Measurements from ENCODE around the gene PSMG3.

PSMG3 gene

GRCh38 chr7:1558181-1558811 is 11.5 kb downstream of the PSMG3 start:
- DNase-seq (ENCODE audit: low read depth), result no peak

- DNase-seq (ENCODE audit: low read depth), result no peak
Observed at GRCh38 chr7:1557771-1558170, 12.1 kb downstream of the PSMG3 start.

- no peak for DNase-seq (ENCODE audit: low read depth)
Observed at GRCh38 chr7:1557006-1557405, 12.8 kb downstream of the PSMG3 start.

GRCh38 chr7:1555813-1556543 is 13.9 kb downstream of the PSMG3 start, which contains the start of gene TMEM184A:
TSS of gene TMEM184A (minus strand) at chr7:1556205. CDS start at chr7:1555484, 721 bp downstream.
- peak; percentile 28 for DNase-seq (ENCODE audit: low read depth)

- no peak for DNase-seq (ENCODE audit: low read depth)
Observed at GRCh38 chr7:1555046-1555812, 14.6 kb downstream of the PSMG3 start.

GRCh38 chr7:1554333-1555045 is 15.3 kb downstream of the PSMG3 start:
- DNase-seq (ENCODE audit: low read depth), result no peak

- no peak for DNase-seq (ENCODE audit: low read depth)
Observed at GRCh38 chr7:1553512-1554210, 16.2 kb downstream of the PSMG3 start.

- no peak for DNase-seq (ENCODE audit: low read depth)
Observed at GRCh38 chr7:1552200-1552599, 17.6 kb downstream of the PSMG3 start.

- DNase-seq (ENCODE audit: low read depth), result no peak
Observed at GRCh38 chr7:1550846-1551155, 19.0 kb downstream of the PSMG3 start.

GRCh38 chr7:1550005-1550845 is 19.6 kb downstream of the PSMG3 start:
- no peak for DNase-seq (ENCODE audit: low read depth)

GRCh38 chr7:1549357-1550004 is 20.4 kb downstream of the PSMG3 start:
- no peak for DNase-seq (ENCODE audit: low read depth)

GRCh38 chr7:1548944-1549343 is 20.9 kb downstream of the PSMG3 start:
- DNase-seq (ENCODE audit: low read depth), result no peak

- no peak for DNase-seq (ENCODE audit: low read depth)
Observed at GRCh38 chr7:1548438-1548831, 21.4 kb downstream of the PSMG3 start.

- DNase-seq (ENCODE audit: low read depth), result no peak
Observed at GRCh38 chr7:1547777-1548437, 21.9 kb downstream of the PSMG3 start.

- DNase-seq (ENCODE audit: low read depth), result no peak
Observed at GRCh38 chr7:1546909-1547776, 22.7 kb downstream of the PSMG3 start.

GRCh38 chr7:1546274-1546908 is 23.4 kb downstream of the PSMG3 start:
- no peak for DNase-seq (ENCODE audit: low read depth)

GRCh38 chr7:1545417-1546246 is 24.2 kb downstream of the PSMG3 start:
- no peak for DNase-seq (ENCODE audit: low read depth)
